Skeletal muscle cell (primary cell): ENCODE results near the gene DNMT3A.

Experiments used
- DNase-seq: peaks from one replicate; pipeline ENCODE4 v3.0.0-alpha.2; 2010; ENCODE audit warnings: low read depth
- H3K4me3 ChIP-seq: 2 replicates; pipeline ENCODE4 v1.5.1; 2011; ENCODE audit warnings: low read depth, mild to moderate bottlenecking, control low read depth, low read length, moderate library complexity

DNMT3A gene

GRCh38 chr2:25198576-25198975 is 143.1 kb downstream of the DNMT3A start:
- no peak for DNase-seq
- H3K4me3 ChIP-seq: no peak overlapping the region

- no peak for DNase-seq
- no peak overlapping the region for H3K4me3 ChIP-seq
Measured at GRCh38 chr2:25198209-25198525, 143.6 kb downstream of the DNMT3A start.

GRCh38 chr2:25197336-25198208 is 144.2 kb downstream of the DNMT3A start:
- no peak overlapping the region for H3K4me3 ChIP-seq
- DNase-seq: no peak

DNA sequence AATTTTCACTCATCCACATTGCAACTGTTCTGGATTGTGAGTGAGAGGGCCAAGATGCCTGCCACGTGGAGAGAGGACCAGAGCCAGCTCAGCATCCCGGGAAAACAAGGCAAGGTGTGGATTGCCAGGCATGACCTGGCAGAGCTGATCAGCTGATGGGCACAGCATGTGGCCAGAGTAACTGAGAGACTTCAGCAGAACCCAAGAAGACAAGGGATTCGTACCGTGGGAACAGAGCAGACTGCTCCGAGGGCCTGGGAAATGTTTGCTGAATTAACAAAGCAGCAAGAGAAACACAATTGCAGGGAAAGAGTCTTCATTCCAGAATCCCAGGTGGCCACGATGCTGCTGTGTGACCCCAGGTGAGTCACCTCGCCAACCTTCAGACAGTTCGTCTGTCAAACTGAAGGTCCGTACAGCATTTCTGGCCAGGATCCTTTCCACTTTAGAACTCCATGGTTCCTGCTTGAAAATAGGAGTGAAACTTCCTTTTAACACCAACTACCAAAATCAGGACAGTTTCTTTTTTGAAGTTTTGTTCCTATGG is 147.1 kb downstream of the DNMT3A start:
- H3K4me3 ChIP-seq: no peak overlapping the region
- no peak for DNase-seq

DNA sequence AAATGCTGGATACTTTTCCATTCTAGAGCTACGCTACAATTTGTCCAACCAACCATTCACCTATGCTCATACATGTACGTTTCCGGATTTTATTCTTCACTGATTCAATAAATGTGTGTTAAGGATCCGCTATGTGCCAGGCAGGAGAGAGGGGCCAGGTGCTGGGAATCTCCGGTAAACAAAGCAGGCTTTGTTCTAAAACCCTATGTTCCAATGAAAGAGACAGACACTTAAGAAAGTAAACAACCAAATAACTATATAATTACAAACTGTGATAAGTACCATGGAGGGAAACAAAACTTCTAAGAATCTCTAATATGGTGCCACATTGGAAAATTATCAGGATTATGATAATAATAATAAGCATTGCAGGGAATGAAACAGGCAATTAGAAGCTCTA is 151.2 kb downstream of the DNMT3A start:
- H3K4me3 ChIP-seq: no peak overlapping the region
- DNase-seq: no peak

GRCh38 chr2:25188405-25188804 is 153.3 kb downstream of the DNMT3A start:
- H3K4me3 ChIP-seq: no peak overlapping the region
- DNase-seq: no peak

DNA sequence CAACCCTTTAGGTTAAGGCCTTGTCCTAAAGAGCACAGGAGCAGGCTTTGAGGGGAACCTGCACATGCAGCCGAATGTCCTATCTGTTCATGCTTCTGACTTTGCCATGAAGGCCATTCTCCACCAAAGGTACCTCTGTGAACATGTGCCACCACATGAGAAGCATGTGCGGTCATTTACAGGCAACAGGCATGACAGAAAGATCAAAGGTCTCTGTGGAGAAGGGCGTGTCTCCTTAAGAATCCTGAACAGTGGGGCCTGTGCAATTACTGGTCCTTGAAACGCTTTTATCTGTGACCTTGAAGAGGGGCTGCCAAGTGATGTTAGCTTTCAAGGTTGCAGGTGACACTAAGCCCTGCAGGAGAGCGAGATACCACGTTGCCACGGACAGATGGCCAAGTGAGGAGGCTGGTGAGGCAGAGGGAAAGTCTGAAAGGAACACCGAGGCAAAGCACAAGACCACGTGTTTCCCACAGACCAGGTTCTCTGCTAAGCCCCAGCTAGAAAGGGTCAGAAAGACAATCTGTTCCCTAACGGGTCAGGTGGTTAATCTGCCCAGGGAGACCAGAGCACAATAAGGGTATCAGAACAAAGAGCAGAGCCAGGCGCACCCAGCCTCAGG is 153.9 kb downstream of the DNMT3A start:
- no peak overlapping the region for H3K4me3 ChIP-seq
- no peak for DNase-seq

- no peak for DNase-seq
- H3K4me3 ChIP-seq: no peak overlapping the region
Measured at GRCh38 chr2:25184254-25184653, 157.5 kb downstream of the DNMT3A start.

- no peak overlapping the region for H3K4me3 ChIP-seq
- DNase-seq: no peak
Measured at GRCh38 chr2:25178976-25179375, 162.7 kb downstream of the DNMT3A start.
